ENCODE measurements around the gene SUCNR1.
"Not testable (repeated sequence)": the region's sequence is repeated elsewhere in the genome, so short reads cannot be mapped to it uniquely, and the experiment has no call there.

Gene SUCNR1

GRCh38 chr3:151871639-151872468 is 1.6 kb upstream of the SUCNR1 start:
- DNase-seq: no peak

- not testable (repeated sequence) for DNase-seq
Measured at GRCh38 chr3:151874079-151874478, 636 bp downstream of the SUCNR1 start.

GRCh38 chr3:151875759-151876158 is 2.3 kb downstream of the SUCNR1 start:
- DNase-seq: no peak

GRCh38 chr3:151877269-151877668 is 3.8 kb downstream of the SUCNR1 start:
- DNase-seq: no peak

GRCh38 chr3:151878465-151878864 is 5.0 kb downstream of the SUCNR1 start:
- no peak for DNase-seq

GRCh38 chr3:151879037-151879436 is 5.6 kb downstream of the SUCNR1 start:
- no peak for DNase-seq

- no peak for DNase-seq
Measured at GRCh38 chr3:151879679-151880415, 6.4 kb downstream of the SUCNR1 start.

GRCh38 chr3:151880416-151880690 is 6.9 kb downstream of the SUCNR1 start:
- peak; percentile 77 for DNase-seq

- no peak for DNase-seq
Measured at GRCh38 chr3:151881137-151881536, 7.7 kb downstream of the SUCNR1 start.

- DNase-seq: not testable (repeated sequence)
Measured at GRCh38 chr3:151885397-151885796, 12.0 kb downstream of the SUCNR1 start.

- DNase-seq: not testable (repeated sequence)
Measured at GRCh38 chr3:151887450-151888211, 14.2 kb downstream of the SUCNR1 start.

GRCh38 chr3:151890721-151891141 is 17.3 kb downstream of the SUCNR1 start:
- DNase-seq: no peak

GRCh38 chr3:151891721-151892120 is 18.3 kb downstream of the SUCNR1 start:
- no peak for DNase-seq

GRCh38 chr3:151894219-151894618 is 20.8 kb downstream of the SUCNR1 start:
- DNase-seq: no peak

- DNase-seq: no peak
Measured at GRCh38 chr3:151895478-151896241, 22.2 kb downstream of the SUCNR1 start.

- DNase-seq: no peak
Measured at GRCh38 chr3:151896246-151897012, 23.0 kb downstream of the SUCNR1 start.

- not testable (repeated sequence) for DNase-seq
Measured at GRCh38 chr3:151898121-151898520, 24.7 kb downstream of the SUCNR1 start.

- not testable (repeated sequence) for DNase-seq
Measured at GRCh38 chr3:151898564-151899261, 25.3 kb downstream of the SUCNR1 start.

GRCh38 chr3:151899996-151900395 is 26.6 kb downstream of the SUCNR1 start:
- DNase-seq: no peak

- no peak for DNase-seq
Measured at GRCh38 chr3:151900460-151900859, 27.0 kb downstream of the SUCNR1 start.
